HL-60 (cell line): ENCODE results near the gene VSX1.
A peak's percentile ranks its signal among the peaks of the same experiment; 100 is the strongest.

Experiments used
- DNase-seq, 2 experiments: peaks; one replicate each; pipeline ENCODE4 v3.0.0-alpha.2; 2010 to 2020; ENCODE audit warnings: low read depth in 1 of 2, low spot score in 1 of 2
- H3K27ac ChIP-seq: fragments of 250-450 bp; sonication (Bioruptor Pico); replicated peaks from 2 replicates; pipeline ENCODE4 v1.5.1; 2020; ENCODE audit warnings: mild to moderate bottlenecking, moderate library complexity
- H3K27me3 ChIP-seq: fragments of 250-450 bp; sonication (Bioruptor Pico); 2 replicates; pipeline ENCODE4 v1.5.1; 2021; ENCODE audit warnings: mild to moderate bottlenecking, moderate library complexity; ENCODE audit not compliant: insufficient read depth, poor library complexity, severe bottlenecking
- H3K4me3 ChIP-seq: replicated peaks from 2 replicates; pipeline ENCODE4 v1.5.1; 2011; ENCODE audit warnings: mild to moderate bottlenecking, control low read depth, low read length; ENCODE audit not compliant: insufficient read depth
- CTCF ChIP-seq: IDR thresholded peaks from one replicate; pipeline ENCODE4 v1.5.1; 2011; ENCODE audit warnings: low read length, control low read depth, inconsistent platforms; ENCODE audit not compliant: insufficient read depth
- GABPA ChIP-seq: IDR thresholded peaks from 2 replicates; pipeline ENCODE4 v1.6.1; 2012; ENCODE audit warnings: low read depth
- POLR2AphosphoS5 ChIP-seq: IDR thresholded peaks from 2 replicates; pipeline ENCODE4 v1.6.1; 2012; ENCODE audit warnings: low read depth
- REST ChIP-seq: IDR thresholded peaks from 2 replicates; pipeline ENCODE4 v1.6.1; 2012; ENCODE audit warnings: low read depth; ENCODE audit not compliant: insufficient replicate concordance
- SPI1 ChIP-seq: IDR thresholded peaks from 2 replicates; pipeline ENCODE4 v1.6.1; 2012; ENCODE audit warnings: low read depth, mild to moderate bottlenecking, borderline replicate concordance

Gene VSX1

GRCh38 chr20:25067102-25067987, 14.6 kb downstream of the VSX1 start:
- no peak for TF ChIP-seq POLR2AphosphoS5
- no peak for TF ChIP-seq REST
- no peak for TF ChIP-seq CTCF
- no peak for TF ChIP-seq GABPA
- TF ChIP-seq SPI1: no peak
- H3K27ac ChIP-seq: no peak overlapping the region
- no peak for DNase-seq
- H3K4me3 ChIP-seq: no peak overlapping the region
- H3K27me3 ChIP-seq: peaks cover 13% of the 10 kb centered on the region

GRCh38 chr20:25066386-25066785, 15.6 kb downstream of the VSX1 start:
- no peak for DNase-seq
- H3K27me3 ChIP-seq: peaks cover 10% of the 10 kb centered on the region
- no peak overlapping the region for H3K27ac ChIP-seq
- TF ChIP-seq SPI1: no peak
- no peak for TF ChIP-seq REST
- no peak for TF ChIP-seq GABPA
- no peak for TF ChIP-seq POLR2AphosphoS5
- no peak for TF ChIP-seq CTCF
- H3K4me3 ChIP-seq: no peak overlapping the region

- peak in 1 of 2 experiments; percentile 61 for DNase-seq
- H3K27me3 ChIP-seq: peaks cover 8% of the 10 kb centered on the region
- TF ChIP-seq CTCF: peak; percentile 75
- TF ChIP-seq REST: no peak
- H3K27ac ChIP-seq: no peak overlapping the region
- H3K4me3 ChIP-seq: no peak overlapping the region
Measured at GRCh38 chr20:25065625-25066338, 16.2 kb downstream of the VSX1 start.
